GM21423 (cell line): ENCODE data around the gene CLNK.
"Not testable (repeated sequence)": the region's sequence is repeated elsewhere in the genome, so short reads cannot be mapped to it uniquely, and the experiment has no call there.

Experiments used
- ATAC-seq: cut with Tn5 transposase; IDR thresholded peaks from one replicate; pipeline ENCODE4 v1.9.1; 2021; ENCODE audit warnings: mild to moderate bottlenecking, moderate library complexity; ENCODE audit not compliant: unreplicated experiment

CLNK gene

DNA sequence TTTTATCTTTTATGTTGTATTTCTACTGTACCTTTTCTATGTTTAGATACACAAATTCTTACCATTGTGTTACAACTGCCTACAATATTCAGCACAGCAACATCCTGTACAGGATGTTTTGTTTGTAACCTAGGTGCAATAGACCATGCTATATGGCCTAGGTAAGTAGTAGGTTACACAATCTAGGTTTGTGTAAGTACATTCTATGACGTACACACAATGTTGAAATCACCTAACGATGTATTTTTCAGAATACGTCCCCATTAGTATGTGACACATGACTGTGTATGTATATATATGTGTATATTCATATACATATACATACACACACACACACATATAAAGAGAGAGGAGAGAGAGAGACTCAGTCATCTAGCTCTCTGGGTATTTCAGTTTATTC is 103.5 kb downstream of the CLNK start:
- no peak for ATAC-seq

DNA sequence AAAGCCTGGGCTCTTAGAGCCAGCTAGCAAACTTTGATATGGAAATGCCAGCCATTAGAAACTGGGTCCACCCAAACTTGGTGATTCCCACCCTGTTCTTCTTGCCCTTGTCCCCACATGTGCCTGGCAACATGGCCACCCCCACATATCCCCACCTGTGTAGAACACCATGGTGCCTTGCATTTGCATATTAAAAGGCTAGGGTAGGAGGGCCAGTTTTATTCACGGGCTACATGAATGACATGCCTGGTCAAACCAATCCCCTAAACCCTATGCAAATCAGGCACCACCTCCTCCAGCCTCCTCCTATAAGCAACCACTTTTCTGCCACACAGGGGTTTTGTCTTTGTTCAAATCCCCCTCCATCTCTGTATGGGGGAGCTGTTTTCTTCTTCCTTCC is 104.9 kb downstream of the CLNK start:
- ATAC-seq: no peak

DNA sequence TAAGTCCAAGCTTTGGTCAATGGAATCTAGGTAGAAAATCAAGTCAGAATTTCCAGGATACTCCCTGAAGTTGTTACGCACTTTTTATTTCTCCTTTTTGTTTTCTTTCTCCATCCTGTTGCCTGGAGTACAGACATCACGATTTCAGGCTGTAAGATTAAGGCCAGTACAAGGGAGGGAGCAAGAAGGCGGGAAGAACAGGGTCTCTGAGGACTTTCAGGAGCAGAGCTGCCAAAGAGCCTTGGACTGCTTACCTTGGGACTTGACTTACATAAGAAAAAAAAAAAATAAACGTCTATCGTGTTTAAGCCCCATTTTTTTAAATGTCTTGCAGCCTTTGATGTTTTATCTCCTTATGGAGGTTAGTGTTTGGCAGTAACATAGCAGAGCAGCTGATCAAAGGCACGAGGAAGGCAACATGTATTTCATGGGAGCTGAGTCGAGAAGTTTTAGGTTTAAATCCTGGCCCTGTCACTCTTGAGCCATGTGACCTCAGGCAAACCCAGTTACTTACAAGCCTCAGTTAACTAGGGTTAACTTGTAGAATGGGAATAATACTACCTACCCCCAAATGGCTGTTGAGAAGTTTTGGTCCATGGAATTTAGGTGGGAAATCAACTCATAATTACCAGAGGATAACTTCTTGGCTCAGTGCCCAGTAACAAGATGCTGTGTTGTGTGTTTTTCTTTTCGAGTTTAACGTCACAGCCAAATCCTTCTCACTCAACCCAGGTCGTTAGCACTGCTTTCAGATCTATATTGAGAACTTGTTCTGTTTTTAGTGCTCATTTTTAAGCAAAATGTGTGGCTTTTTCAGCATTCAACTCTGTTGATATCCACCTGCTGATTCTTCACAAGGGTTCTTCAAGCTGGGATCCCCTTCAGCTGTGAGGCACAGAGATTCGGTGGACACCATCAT is 106.8 kb downstream of the CLNK start:
- ATAC-seq: peak; percentile 54

DNA sequence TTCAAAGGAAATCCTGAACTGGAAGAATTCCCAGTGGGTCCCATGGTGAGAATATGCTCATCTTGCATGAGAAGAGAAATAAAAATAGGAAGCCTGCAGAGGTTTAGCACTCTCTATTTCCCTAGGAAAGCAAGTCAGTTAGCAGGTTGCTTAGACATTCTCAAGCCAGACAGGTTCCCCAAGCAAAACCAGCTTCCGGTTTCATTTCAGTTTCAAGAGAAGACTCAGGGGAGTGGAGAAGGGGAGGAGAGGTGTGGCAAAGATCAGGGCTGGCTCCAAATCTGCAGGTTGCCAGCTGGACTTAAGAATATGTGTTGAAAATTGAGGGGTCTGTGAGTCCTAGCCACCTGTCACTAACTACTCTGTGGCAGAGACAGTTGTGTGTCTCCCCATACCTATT is 107.5 kb downstream of the CLNK start:
- ATAC-seq: peak; percentile 62

DNA sequence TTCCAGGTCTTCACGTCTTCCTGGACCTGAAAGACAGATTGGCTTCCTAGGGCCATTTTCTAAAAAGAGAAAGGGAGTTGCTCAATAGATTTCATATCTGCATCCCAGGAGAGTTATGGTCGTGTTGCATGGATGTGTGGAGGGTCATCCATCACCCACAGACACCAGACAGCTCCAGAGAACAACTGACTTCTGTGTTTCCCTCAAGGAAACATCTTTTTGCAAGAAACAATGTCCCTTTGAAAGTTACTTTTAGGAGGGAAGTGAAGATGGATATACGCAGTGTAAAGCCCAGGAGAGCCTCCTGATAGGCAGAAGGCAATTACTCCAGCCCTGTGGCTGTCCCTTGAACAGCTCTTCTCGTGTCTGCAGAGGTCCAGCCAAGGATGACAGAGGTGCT is 108.3 kb downstream of the CLNK start:
- no peak for ATAC-seq

DNA sequence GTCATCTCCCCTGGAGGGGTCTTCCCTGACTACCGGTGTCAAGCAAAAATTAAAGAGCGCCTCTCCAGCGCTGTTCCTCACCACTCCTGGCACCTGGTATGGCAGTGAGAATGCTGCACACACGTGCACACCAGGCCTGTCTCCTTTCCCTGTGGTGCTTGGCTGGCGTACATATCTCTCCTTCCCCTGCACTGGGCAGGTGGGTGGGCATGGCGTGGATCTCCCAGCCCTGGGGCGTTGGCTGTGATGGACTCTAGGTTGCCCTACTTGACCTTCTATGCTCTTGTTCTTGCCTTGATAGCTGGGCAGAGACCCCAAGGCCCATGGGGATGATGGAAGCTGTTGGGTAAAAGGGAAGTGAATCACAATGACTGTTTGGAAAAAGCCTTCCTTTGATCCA is 109.2 kb downstream of the CLNK start:
- ATAC-seq: no peak

DNA sequence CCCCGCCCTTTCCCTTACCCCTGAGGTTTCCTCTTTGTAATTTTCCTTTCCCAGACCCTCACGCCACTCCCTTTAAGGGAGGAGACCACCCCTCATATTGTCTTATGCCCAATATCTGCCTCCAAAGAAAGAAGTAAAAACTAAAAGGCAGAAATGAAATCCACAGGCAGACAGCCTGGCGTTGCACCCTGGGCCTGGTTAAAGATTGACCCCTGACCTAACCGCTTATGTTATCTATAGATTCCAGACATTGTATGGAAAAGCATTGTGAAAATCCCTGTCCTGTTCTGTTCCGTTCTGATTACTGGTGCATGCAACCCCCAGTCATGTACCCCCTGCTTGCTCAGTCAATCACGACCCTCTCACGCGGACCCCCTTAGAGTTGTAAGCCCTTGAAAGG is 110.0 kb downstream of the CLNK start:
- not testable (repeated sequence) for ATAC-seq

DNA sequence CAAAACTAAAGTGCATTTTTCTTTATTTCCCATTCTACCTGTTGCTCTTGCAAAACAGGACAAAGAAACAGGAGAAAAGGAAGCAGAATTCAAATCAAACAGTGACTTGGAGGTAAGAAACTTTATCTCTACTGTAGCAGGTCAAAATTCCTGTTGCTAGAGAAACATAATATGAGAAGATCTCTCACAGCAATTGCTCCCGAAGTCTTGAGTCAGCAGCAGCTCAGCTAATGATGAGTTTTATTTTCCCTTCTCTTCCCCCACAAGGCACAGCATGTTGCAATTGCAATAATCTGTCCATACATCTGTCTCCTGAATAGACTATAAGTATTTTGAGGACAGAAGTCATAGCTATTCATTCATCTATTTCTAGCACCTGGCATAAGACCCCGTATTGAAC is 112.7 kb downstream of the CLNK start:
- no peak for ATAC-seq

DNA sequence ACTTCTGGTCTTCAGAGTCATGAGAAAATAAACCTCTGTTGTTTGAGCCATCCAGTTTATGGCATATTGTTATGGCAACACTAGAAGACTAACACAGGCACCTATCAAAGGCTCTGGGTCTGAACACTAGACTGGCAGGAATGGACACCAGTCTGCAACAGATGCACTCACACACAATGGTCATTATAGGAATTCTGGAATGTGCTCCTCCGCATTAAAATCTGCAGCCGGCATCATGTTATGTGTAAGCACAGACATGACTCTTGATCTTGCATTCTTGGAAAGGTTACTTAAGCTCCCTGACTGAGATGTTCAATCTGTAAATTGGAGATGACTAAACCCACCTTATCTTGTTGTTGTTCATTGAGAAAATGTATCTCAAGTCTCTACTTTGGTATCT is 115.1 kb downstream of the CLNK start:
- ATAC-seq: no peak

DNA sequence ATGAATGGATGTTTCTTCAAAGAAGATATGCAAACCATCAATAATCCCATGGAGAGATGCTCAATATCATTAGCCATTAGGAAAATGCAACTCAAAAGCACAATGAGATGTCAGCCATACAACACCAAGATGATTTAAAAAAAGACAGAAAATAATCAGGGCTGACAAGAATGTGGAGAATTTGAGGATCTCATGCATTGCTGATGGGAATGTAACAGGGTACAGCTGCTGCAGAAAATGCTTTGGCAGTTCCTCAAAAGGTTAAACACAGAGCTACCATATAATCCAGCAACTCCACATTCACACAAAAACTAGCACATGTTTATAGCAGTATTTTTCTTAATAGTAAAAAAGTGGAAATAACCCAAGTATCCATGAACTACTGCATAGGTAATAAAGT is 116.8 kb downstream of the CLNK start:
- no peak for ATAC-seq

DNA sequence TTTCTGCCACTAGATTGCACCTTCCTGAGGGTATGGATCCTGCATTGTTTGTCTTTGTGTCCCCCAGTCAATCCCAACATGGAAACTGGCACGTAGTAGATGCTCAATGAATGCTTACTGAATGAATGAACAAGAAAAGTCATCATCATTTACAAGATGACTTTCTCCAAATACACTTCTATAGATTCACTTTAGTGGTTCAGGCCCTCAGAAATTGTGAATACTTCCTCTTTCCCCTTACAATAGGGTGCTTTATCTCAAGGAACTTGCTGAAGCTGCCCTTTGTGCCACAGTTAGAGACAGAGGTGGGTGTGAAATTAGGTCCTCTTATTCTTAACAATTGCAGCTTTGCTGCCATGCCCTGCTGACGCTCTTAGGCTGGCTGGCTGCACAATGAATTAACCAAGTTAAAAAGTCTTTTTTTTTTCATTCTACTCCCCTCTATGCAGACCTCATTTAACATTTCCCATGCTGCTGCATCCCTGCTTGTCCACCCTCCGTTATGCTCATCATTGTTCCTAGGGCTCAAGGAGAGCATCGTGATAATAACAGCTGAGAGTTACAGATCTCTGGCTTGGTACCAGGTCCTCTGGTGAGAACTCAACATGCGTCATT is 119.3 kb downstream of the CLNK start:
- ATAC-seq: no peak

DNA sequence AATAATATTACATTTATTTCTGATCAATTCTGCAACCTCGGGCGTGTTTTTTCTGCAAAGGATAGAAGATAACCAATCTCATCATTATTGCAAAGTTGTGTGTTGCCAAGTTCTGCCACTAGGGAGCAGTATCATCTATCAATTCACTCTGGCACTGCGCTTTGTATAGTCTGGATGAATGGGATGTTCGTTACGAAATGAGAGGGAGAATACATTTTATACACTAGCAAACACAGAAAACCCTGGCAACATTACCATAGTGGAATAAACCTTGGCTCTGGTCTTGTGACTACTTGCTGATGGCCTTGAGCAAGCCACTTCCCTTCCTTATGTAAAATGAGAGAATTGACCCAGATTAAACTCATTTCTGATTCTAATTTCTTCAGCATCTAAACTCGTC is 129.9 kb downstream of the CLNK start:
- ATAC-seq: peak; percentile 72

DNA sequence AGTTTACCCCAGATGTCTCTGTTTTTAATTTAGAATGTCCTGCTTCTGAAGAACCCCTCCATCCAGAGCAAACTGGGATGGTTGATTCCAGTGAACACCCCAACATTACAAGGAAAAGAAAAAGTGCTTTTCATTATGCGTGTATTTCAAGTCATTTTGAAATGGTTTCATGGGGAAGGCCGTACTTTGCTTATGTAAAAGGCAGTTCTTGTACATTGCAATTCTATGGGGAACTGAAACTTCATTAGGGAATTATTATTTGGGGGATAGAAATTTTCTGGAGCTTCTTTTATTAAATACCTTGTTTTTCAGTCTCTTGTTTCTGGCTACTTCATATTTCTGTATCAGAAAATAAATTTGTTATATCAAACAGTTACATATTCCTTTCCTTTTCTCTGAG is 130.4 kb downstream of the CLNK start:
- ATAC-seq: no peak

DNA sequence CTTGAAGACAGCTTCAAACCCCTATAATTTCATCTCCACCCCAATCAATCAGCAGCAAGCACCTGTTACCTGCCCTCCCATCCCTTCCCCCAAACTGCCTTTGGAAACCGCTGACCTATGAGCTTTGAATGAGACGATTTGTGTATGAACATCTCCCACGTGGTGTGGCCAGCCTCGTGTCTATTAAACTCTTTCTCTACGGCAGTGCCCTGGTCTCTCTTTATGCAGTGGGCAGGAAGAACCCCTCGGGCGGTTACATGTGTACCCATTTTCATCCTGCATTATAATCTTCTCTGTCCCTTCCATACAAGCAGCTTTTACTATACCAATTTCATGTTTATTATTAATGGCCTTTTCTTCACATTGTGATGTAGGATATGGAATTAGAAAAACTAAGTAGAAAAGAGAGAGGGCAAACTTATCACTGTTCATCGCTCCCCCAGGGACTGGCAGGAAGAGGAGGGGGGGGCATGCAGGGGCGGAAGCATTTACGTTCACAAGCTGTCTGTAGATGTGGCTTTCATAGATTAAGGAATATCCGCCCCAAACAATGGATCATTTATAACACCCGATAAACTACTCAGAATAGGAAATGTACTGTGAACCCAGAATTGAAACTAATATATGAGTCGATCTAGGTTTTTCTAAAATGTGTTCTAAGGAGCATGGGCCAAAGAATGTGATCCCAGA is 131.8 kb downstream of the CLNK start:
- ATAC-seq: no peak

DNA sequence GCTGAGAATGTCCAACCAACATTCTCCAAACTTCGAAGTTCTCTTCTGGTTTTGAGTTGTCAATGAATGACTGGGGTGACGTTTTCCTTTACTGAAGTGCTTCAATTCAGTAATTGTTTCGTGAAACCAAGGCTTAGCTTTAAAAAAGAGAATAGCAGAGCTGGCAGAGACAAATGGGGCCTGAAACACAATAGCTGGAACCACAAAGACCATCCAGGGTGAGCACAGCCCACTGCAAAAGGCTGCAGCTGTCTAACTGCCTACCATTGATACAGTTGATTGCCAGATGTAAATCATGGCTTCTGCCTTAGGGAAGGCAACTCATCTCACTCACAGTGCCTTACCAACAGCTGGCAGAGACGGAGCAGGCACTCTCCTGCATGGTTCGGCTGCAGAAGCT is 148.7 kb downstream of the CLNK start:
- no peak for ATAC-seq

DNA sequence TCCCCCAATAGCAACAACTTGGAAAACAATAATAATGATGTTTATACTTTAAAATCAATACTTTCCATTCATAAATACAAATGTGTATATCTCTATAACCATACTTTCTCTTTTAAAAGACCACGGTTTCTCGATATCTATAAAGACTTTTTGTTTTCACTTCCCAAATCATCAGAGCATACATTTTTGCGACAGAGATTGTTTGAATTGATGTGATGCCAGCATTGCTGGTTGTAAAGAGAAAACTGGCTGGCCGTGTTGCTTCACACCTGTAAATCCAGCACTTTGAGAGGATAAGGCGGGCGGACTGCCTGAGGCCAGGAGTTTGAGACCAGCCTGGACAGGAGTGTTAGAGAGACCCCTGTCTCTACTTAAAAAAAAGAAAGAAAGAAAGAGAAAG is 149.7 kb downstream of the CLNK start:
- no peak for ATAC-seq

DNA sequence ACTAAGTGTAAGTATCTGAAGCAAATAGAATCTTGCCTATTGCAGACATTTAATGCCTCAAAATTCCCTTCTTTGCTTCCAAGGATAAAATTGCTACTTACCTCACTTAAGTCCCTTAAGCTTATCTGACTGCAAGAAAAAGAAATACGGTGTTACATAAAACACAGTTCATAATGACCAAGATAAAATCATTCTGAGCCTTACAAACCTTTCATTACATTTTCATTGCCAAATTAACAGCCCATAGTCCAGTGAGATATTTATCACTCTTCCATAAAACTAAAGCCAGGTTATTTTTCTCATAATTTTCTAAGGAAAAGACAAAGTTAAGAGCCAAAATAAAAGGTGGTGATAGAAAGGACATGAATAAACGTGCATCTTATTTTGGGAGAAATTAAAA is 152.4 kb downstream of the CLNK start:
- ATAC-seq: no peak

DNA sequence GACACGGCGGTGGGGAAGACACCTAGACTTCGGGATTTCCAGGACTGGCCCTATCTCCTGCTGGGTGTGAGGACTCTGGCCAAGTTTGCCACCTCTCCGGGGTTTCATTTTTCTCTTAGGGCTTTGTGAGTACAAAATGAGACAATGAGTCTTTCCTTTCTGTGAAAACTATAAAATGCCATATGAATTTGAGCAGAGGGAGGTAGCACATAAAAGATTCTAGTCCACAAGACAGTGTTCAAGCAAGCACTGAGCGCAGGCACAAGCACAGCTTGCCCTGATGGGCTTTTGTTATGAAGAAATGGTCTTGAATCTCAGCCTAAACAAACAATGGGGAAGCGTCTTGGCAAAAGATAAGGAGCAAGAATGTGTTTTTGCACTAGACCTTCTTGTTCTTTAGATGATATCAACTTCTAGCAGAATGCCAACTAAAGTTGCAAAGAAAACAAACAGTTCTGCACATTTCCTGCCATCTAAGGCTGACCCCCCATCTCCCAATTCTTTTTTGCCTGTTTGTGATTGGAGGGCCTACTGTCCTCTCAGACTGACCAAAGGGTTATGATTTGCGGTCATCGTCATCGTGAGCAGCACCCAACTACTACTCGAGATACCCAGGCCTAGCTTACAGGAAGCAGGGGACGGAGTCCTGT is 154.3 kb downstream of the CLNK start:
- no peak for ATAC-seq

DNA sequence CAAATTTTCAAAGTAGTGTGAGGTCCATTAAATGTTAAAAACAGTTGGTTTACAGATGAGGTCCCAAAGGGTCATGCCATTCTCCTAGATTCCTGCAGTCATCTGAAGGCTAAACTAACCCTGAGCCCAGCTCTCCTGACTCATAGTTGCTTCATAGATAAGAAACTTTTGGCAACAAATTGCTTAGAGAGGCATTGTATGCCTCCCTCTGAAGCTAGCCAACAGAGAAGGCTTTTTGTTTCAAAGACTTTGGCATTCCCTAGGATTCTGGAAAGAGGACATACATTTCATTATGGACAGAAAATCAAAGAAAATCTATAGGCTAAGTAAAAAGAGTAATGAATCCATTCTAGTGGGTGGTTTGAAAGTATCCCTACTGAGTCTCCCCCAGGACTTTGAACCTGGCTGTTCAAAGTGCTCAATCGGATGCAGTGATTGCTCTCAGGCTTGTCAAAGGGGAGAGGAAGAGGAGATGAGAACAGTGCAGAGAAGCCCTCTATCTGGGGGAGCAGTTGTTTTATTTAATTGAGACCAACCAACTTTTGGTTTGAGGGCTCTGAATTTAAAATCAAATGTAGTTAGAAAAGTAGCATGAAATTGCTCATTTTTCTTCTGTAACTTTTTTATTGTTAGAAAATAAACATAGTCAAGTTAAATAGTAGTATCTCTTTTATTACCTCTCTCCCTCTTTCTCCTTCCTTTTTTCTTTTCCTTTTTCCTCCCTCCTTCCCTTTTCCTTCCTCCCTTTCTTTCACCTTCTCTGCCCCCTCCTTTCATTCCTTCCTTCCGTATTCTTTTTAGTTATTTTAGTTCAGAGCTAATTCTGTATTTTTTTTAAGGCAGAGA is 155.1 kb downstream of the CLNK start:
- ATAC-seq: no peak

DNA sequence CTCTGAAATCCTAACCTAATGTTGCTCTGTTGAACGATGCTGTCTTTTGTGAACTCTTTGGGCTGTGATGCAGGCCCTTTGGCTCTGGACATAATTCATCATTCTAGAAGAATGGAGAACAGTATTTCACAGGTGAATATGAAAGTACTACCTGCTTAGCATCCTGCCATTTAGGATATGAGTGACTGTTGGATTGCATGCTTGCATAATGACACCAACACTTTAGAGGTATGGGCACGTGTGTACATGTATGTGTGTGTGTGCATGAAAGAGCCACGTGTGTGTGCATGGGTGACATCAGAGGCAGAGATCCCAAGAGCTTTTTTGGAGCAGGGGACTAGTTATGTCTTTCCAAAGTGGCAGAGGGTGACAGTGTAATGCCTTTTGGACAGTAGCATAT is 157.1 kb downstream of the CLNK start:
- no peak for ATAC-seq
